BLaER1 (cell line): ENCODE measurements around the gene DGCR8.

Experiments
- H3K27ac ChIP-seq: shearing (Covaris generic); formaldehyde crosslinking; 2 replicates; pipeline ENCODE4 v1.8.1; 2022
- H3K27me3 ChIP-seq: shearing (Covaris generic); formaldehyde crosslinking; 2 replicates; pipeline ENCODE4 v1.8.1; 2022
- H3K36me3 ChIP-seq: shearing (Covaris generic); formaldehyde crosslinking; 2 replicates; pipeline ENCODE4 v1.8.1; 2022
- H3K4me1 ChIP-seq: shearing (Covaris generic); formaldehyde crosslinking; 2 replicates; pipeline ENCODE4 v1.8.1; 2022
- H3K4me2 ChIP-seq: shearing (Covaris generic); formaldehyde crosslinking; 2 replicates; pipeline ENCODE4 v1.8.1; 2022
- H3K4me3 ChIP-seq: shearing (Covaris generic); formaldehyde crosslinking; 2 replicates; pipeline ENCODE4 v1.8.1; 2022
- H3K9ac ChIP-seq: shearing (Covaris generic); formaldehyde crosslinking; 2 replicates; pipeline ENCODE4 v1.8.1; 2022
- H3K9me3 ChIP-seq: shearing (Covaris generic); formaldehyde crosslinking; 2 replicates; pipeline ENCODE4 v1.8.1; 2022
- H4K20me1 ChIP-seq: shearing (Covaris generic); formaldehyde crosslinking; 2 replicates; pipeline ENCODE4 v1.8.1; 2022
- Cebpa-rat ChIP-seq: shearing (Covaris generic); IDR thresholded peaks from 2 replicates; pipeline ENCODE4 v1.8.1; 2022

The DGCR8 gene

DNA sequence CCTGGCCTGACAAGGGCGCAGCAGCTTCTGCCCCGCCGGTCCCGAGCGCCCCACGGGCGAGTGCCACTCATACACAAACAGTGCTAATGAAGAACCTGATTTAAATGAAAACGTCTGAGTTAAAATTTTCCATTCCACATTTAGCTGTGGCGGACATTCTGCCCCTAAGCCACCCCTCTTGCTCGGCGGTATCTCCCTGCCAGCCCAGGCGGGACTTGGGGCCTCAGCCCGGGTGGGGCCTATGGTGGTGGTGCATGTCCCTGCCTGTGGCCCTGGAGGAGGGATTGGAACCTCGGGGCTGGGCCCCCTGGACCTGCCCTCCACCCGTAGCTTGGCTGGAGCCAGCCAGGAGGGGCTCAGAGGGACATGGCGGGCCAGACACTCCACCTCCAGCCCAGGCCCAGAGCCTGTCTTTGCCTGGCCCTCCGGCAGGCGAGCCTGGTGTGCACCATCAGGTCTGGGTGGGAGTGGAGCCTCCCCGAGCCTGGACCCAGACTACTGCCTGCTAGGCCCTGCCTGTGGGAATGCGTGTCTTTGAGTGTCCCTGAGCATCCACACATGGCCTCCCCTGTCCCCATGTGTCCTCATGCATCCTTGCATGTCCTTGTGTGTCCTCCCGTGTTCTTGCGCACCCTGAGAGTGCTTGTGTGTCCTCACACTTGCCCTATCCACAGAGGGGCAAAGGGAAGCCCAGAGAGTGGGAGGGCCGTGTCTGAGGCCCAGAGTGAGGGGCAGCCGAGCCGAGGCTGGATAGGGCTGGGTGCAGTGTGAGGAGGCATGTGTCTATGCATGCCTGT, 56.0 kb downstream of the DGCR8 start:
- Histone ChIP-seq H3K27me3 (no peaks in the 10 kb centered on the region), H3K9ac (peak overlapping the region; percentile 67), H3K27ac (peak overlapping the region; percentile 69), H4K20me1 (peaks cover 89% of the 10 kb centered on the region), H3K4me1 (peaks cover 69% of the 10 kb centered on the region), H3K9me3 (no peaks in the 10 kb centered on the region), H3K4me3 (no peak overlapping the region), H3K36me3 (peaks cover 22% of the 10 kb centered on the region), H3K4me2 (peak overlapping the region; percentile 99)
- no peak for TF ChIP-seq Cebpa-rat

DNA sequence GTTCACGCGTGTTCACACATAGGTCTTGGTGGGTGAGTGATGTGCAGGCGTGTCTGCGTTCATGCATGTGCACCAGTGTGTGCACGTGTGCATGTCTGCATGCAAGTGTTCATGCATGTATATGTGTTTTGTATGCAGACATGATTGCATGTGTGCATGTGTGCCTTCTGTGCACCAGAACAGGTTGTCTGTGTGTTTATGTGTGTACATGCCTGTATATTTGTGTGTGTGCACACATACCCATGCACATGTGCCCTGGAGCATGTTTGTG, 56.5 kb downstream of the DGCR8 start:
- TF ChIP-seq Cebpa-rat = no peak
- Histone ChIP-seq H4K20me1 (peaks cover 94% of the 10 kb centered on the region), H3K9ac (peak overlapping the region; percentile 44; the same call in 1 of the 2 replicates), H3K9me3 (no peaks in the 10 kb centered on the region), H3K27me3 (no peaks in the 10 kb centered on the region), H3K4me1 (peaks cover 74% of the 10 kb centered on the region), H3K4me3 (no peak overlapping the region), H3K4me2 (peak overlapping the region; percentile 99), H3K36me3 (peaks cover 28% of the 10 kb centered on the region), H3K27ac (peak overlapping the region; percentile 69)

DNA sequence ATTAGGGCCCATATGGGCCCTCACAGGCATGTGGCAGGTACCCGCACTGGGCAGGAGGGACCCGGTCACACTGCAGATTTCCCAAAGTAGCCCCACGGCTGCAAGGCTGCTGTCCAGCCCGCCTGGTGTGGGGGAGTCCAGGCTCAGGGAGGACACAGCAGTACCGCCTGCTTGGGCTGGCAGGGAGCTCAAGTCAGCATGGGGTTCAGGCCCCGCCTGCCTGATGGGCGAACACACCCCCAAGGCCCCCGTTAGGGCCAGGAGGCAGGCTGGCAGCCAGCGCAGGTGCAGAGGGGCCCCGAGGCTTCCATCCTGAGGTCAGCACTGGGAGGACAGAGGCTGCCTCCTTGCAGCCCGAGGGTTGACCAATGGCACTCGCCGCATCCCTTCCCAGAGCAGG, 57.1 kb downstream of the DGCR8 start:
- no peak for TF ChIP-seq Cebpa-rat
- H3K4me2 ChIP-seq = peak overlapping the region; percentile 99
- H3K27ac ChIP-seq = peak overlapping the region; percentile 66
- peaks cover 33% of the 10 kb centered on the region for H3K36me3 ChIP-seq
- peaks cover 80% of the 10 kb centered on the region for H3K4me1 ChIP-seq
- no peak overlapping the region; the same call in 1 of the 2 replicates for H3K4me3 ChIP-seq
- H3K9me3 ChIP-seq = no peaks in the 10 kb centered on the region
- no peaks in the 10 kb centered on the region for H3K27me3 ChIP-seq
- H3K9ac ChIP-seq = peak overlapping the region; percentile 44; the same call in 1 of the 2 replicates
- H4K20me1 ChIP-seq = peaks cover 98% of the 10 kb centered on the region

DNA sequence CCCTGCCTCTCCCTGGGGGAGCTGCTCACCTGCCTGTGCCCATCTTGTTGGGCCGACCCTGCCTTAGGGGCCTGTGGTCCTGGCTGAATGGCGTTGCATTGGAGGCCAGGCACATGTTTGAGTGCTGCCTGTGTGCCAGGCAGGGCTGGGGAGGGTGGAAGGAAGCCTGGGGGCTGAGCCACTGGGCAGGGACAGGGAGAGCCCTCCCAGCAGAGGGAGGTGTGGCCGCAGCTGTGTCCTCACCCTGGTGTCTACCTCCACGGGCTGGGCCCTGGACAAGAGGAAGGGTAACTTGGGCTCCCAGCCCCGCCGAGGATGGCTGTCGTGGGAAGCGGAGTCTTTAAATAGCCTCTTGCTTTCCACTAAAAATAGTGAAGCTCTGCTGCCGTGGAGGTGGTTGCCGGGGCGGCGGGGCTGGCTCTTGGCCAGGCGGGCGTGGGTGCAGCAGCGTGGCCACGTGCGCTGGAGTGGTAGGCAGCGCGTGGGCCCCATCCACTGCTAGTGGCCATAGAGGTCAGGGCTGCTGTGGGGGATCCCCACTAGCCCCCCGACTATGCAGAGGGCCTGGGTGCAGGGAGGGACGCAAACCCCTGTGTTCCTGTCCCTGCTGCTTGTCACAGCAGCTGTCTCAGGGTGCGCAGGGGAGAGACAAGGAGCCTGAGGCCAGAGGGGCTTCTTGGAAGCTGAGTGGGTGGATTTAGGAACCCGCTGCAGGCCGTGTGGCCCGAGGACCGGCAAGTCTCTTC, 57.8 kb downstream of the DGCR8 start:
- Histone ChIP-seq H3K36me3 (peaks cover 41% of the 10 kb centered on the region), H3K27me3 (no peaks in the 10 kb centered on the region), H3K4me3 (no peak overlapping the region; the same call in 1 of the 2 replicates), H3K9me3 (no peaks in the 10 kb centered on the region), H3K9ac (peak overlapping the region; percentile 44), H3K27ac (peak overlapping the region; percentile 66), H4K20me1 (peaks cover 97% of the 10 kb centered on the region), H3K4me1 (peaks cover 79% of the 10 kb centered on the region), H3K4me2 (peak overlapping the region; percentile 99)
- no peak for TF ChIP-seq Cebpa-rat

DNA sequence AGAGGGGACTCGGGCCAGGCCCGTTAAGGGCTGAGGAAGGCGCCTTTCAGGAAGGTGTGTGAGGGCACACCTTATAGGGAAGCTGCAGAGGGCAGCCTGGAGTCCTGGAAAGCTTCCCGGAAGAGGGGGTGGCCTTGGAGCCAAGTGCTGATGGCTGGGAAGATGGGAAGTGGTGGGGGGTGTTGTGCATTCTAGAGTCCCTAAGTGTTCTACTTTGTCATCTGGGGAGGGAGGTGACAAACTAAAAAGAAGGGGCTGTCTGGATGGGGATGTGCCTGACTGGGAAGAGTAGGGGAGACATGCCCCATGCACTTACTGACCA, 58.3 kb downstream of the DGCR8 start:
- TF ChIP-seq Cebpa-rat = no peak
- Histone ChIP-seq H3K4me3 (no peak overlapping the region), H3K4me2 (peak overlapping the region; percentile 99), H3K27me3 (no peaks in the 10 kb centered on the region), H3K27ac (peak overlapping the region; percentile 66), H3K9ac (peak overlapping the region; percentile 44), H3K9me3 (no peaks in the 10 kb centered on the region), H3K36me3 (peaks cover 46% of the 10 kb centered on the region), H4K20me1 (peaks cover 94% of the 10 kb centered on the region), H3K4me1 (peaks cover 74% of the 10 kb centered on the region)

DNA sequence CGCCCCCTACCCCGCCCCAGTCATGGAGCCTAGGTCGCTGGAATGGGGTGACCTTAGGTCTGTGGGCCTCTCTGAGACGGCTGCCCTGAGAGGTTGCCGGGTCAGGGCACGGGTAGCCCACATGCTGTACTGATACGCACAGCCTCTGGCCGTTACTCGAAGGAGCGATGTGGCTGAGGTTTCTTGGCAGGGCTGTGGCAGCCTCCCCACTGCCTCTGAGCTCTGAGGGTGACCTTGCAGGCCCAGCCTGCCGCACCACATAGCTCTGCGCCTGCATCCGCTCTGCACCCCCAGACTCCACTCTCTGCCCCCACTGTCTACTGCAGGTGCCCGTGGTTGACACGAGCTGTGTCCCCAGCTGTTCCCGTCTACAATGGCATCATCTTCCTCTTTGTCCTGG, 58.8 kb downstream of the DGCR8 start:
- Histone ChIP-seq H4K20me1 (peaks cover 89% of the 10 kb centered on the region), H3K9me3 (no peaks in the 10 kb centered on the region), H3K27ac (no peak overlapping the region), H3K4me3 (no peak overlapping the region), H3K9ac (no peak overlapping the region), H3K36me3 (peaks cover 51% of the 10 kb centered on the region), H3K4me2 (no peak overlapping the region), H3K4me1 (peaks cover 69% of the 10 kb centered on the region), H3K27me3 (no peaks in the 10 kb centered on the region)
- TF ChIP-seq Cebpa-rat = no peak

DNA sequence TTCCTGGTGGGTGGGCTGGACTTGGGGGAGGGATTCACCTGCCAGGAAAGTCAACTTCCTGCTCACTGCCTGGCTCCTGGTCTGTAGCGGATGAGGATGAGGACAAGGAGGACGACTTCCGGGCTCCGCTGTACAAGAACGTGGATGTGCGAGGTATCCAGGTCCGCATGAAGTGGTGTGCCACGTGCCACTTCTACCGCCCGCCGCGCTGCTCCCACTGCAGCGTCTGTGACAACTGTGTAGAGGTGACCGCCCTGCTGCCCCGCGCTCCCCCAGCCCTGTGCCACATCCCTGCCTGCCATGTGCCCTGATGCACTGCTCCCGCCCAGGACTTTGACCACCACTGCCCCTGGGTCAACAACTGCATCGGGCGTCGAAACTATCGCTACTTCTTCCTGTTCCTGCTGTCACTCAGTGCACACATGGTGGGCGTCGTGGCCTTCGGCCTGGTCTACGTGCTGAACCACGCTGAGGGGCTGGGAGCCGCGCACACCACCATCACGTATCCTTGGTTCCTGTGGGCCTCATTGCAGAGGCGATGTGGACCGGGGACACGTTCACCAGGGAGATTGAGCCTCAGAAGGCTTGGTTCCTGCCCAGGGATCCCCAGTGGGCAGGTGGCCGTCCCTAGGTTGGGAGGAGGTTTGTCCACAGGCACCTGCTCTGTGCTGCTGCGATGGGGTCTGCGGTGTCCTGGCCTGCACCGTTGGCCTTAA, 59.5 kb downstream of the DGCR8 start:
- Histone ChIP-seq H3K27ac (no peak overlapping the region), H3K4me1 (peaks cover 62% of the 10 kb centered on the region), H3K4me2 (no peak overlapping the region), H4K20me1 (peaks cover 82% of the 10 kb centered on the region), H3K27me3 (no peaks in the 10 kb centered on the region), H3K9me3 (no peaks in the 10 kb centered on the region), H3K9ac (no peak overlapping the region), H3K4me3 (no peak overlapping the region), H3K36me3 (peaks cover 56% of the 10 kb centered on the region)
- no peak for TF ChIP-seq Cebpa-rat

DNA sequence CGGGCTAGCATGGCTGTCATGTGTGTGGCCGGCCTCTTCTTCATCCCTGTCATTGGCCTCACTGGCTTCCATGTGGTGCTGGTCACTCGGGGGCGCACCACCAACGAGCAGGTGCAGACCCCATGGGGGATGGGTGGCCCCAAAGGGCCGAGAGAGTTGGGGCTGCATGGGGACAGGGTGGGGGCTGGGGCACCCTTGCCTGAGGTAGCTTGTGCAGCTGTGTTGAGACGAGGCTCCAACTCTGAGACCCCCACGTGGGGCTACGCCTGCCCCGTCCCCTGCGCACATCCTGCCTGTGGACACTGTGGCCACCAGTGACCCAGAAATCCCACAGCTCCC, 60.0 kb downstream of the DGCR8 start:
- no peak overlapping the region for H3K9ac ChIP-seq
- TF ChIP-seq Cebpa-rat = no peak
- H3K4me3 ChIP-seq = no peak overlapping the region
- H3K36me3 ChIP-seq = peaks cover 61% of the 10 kb centered on the region
- H3K9me3 ChIP-seq = no peaks in the 10 kb centered on the region
- H4K20me1 ChIP-seq = peaks cover 77% of the 10 kb centered on the region
- H3K4me2 ChIP-seq = no peak overlapping the region
- H3K27ac ChIP-seq = no peak overlapping the region
- H3K4me1 ChIP-seq = peaks cover 57% of the 10 kb centered on the region
- no peaks in the 10 kb centered on the region for H3K27me3 ChIP-seq

DNA sequence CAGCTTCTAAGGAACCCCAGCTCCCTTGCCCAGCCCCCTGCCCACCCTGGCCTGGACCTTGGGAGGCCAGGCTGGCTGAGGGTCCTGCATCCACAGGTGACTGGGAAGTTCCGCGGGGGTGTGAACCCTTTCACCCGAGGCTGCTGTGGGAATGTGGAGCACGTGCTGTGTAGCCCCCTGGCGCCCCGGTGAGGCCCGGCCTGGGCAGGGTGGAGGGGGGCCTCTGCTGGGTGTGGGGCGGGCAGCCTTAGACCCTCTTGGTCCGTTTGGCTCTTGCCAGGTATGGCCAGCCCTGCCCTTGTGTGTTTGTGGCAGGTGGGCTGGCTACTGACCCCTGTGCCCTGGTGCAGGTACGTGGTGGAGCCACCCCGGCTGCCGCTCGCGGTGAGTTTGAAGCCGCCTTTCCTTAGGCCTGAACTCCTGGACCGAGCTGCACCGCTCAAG, 60.5 kb downstream of the DGCR8 start:
- no peak overlapping the region for H3K4me2 ChIP-seq
- no peak overlapping the region for H3K4me3 ChIP-seq
- TF ChIP-seq Cebpa-rat = no peak
- no peak overlapping the region for H3K9ac ChIP-seq
- no peaks in the 10 kb centered on the region for H3K9me3 ChIP-seq
- H3K27ac ChIP-seq = no peak overlapping the region
- H3K36me3 ChIP-seq = peaks cover 66% of the 10 kb centered on the region
- peaks cover 75% of the 10 kb centered on the region for H4K20me1 ChIP-seq
- no peaks in the 10 kb centered on the region for H3K27me3 ChIP-seq
- H3K4me1 ChIP-seq = peaks cover 52% of the 10 kb centered on the region
